ENCODE results near the gene GFPT2.
A peak's percentile ranks its signal among the peaks of the same experiment; 100 is the strongest.

GFPT2 gene

DNA sequence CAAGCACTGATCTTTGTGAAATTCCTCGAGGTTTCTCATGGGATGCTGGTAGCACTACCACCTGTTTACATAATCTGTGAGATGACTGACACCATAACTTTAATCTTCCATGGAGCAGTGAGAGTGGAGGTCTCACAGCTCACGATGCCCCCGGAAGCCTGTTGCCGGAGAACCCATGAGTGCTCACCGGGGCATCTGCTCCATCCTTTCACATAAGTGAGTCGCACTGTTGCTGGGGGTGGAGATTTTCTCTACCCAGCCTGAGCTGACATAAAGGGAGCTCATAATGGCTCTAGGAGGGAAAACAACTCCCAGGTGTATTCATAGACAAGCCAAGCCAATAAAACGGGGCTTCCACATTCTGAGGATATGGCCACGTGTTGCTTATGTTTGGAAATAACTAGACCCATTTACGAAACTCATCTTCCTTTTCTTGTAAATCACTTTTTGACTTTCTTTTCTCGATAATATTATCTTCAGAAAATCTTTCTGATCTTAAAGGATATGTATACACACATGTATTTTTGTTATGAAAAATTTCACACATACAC, 11.2 kb upstream of the GFPT2 start:
- H3K4me3 ChIP-seq (replicated peaks; ENCODE audit: low read depth, low read length) = no peak overlapping the region
- TF ChIP-seq, protein P1, sequence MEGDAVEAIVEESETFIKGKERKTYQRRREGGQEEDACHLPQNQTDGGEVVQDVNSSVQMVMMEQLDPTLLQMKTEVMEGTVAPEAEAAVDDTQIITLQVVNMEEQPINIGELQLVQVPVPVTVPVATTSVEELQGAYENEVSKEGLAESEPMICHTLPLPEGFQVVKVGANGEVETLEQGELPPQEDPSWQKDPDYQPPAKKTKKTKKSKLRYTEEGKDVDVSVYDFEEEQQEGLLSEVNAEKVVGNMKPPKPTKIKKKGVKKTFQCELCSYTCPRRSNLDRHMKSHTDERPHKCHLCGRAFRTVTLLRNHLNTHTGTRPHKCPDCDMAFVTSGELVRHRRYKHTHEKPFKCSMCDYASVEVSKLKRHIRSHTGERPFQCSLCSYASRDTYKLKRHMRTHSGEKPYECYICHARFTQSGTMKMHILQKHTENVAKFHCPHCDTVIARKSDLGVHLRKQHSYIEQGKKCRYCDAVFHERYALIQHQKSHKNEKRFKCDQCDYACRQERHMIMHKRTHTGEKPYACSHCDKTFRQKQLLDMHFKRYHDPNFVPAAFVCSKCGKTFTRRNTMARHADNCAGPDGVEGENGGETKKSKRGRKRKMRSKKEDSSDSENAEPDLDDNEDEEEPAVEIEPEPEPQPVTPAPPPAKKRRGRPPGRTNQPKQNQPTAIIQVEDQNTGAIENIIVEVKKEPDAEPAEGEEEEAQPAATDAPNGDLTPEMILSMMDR (IDR thresholded peaks at IDR 0.05; ENCODE audit: low read depth, low read length, missing control alignments) = no peak
- no peak for DNase-seq (ENCODE audit: extremely low read depth, low read depth)

DNA sequence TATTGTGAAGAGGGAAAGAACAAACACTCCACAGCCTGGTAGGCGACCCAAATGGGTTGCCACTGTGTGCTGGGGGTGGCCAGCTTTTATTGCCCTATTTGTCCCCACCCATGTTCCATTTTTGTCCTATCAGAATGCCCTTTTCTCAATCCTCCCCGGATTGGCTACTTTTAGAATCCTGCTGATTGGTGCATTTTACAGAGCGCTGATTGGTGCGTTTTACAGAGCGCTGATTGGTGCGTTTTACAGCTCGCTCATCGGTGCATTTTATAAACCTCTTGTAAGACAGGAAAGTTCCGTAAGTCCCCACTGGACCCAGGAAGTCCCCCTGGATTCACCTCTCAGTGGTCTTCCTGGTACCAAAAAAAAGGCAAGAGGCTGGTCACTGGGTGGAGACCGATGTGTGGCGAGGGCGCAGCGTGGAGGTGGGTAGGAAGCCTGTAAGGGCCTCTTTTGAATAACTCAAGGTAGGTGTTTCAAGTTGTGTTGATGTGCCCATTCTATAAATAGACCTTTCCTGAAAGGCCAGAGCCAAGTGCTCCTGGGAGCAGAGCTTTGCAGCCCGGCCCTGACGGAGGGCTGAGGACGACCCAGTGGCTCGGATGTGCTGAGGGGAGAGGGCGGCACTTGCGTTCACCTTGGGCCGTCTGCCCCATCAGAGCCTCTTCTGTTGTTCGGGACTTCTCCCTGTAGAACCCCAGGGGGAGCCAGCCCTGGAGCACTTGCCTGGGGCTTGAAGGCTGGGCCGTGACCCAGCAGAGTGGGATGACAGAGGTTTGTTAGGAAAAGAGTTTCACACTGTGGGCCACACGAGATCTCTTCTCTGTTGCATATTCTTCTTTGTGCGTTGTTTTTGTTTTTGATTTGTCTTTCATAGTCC, 7.2 kb upstream of the GFPT2 start:
- DNase-seq (ENCODE audit: extremely low read depth, low read depth) = no peak
- TF ChIP-seq, protein P1 (IDR thresholded peaks at IDR 0.05; ENCODE audit: low read depth, low read length, missing control alignments) = no peak
- no peak overlapping the region for H3K4me3 ChIP-seq (replicated peaks; ENCODE audit: low read depth, low read length)

DNA sequence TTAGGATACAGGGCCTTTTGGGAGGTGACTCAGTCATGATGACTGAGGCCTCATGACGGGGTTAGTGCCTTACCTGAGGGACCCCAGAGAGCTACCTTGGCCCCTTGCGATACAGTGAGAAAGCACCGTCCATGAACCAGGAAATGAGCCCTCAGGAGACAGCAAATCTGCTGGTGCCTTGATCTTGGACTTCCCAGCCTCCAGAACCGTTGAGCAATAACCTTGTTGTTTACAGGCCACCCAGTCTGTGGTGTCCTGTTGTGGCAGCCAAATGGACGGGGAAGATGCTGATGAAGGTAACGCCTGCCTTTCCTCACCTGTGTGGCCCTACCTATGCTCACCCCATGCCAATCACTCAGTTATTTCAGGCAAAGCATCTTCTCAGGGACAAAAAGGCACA, 5.6 kb upstream of the GFPT2 start:
- H3K4me3 ChIP-seq (replicated peaks; ENCODE audit: low read depth, low read length) = no peak overlapping the region
- no peak for DNase-seq (ENCODE audit: extremely low read depth, low read depth)
- TF ChIP-seq, protein P1 (IDR thresholded peaks at IDR 0.05; ENCODE audit: low read depth, low read length, missing control alignments) = no peak

DNA sequence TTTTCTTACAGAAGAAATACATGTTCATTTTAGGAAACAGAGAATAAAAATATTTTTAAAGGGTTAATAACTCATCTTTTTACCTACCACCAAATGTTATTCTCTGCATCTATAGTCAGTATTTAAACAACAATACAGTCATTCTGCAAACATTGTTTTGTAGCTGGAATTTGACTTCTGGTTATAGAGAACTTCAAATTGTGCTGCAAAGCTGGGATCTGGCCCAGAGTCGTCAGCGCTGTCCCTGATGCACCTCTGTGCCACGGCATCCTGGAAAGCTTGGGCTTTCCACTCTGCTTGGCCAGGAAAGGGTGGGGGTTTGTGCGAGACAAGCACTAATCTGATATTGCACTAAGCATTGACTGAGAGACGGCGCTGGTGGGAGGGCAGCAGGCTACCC, 5.0 kb upstream of the GFPT2 start:
- H3K4me3 ChIP-seq (replicated peaks; ENCODE audit: low read depth, low read length) = no peak overlapping the region
- TF ChIP-seq, protein P1 (IDR thresholded peaks at IDR 0.05; ENCODE audit: low read depth, low read length, missing control alignments) = no peak
- DNase-seq (ENCODE audit: extremely low read depth, low read depth) = no peak

DNA sequence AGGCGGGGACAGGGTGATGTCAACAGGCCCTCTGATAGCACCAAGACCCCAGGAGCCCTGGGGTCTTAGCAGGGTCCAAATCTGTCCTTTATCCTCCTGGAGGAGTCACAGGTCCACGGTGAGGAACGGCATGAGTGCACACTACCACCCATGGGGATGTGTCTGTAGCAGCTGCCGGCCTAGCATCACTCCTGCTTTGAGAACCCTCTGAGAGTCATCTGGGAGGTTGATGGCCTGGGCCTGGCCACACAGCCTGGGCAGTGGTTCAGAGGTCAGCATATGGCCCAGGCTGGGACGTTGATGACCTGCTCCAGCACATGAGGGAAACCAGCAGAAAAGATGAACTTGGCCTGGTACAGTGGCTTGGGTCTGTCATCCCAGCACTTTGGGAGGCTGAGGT, 1.8 kb upstream of the GFPT2 start:
- no peak for DNase-seq (ENCODE audit: extremely low read depth, low read depth)
- no peak overlapping the region for H3K4me3 ChIP-seq (replicated peaks; ENCODE audit: low read depth, low read length)
- TF ChIP-seq, protein P1 (IDR thresholded peaks at IDR 0.05; ENCODE audit: low read depth, low read length, missing control alignments) = no peak

DNA sequence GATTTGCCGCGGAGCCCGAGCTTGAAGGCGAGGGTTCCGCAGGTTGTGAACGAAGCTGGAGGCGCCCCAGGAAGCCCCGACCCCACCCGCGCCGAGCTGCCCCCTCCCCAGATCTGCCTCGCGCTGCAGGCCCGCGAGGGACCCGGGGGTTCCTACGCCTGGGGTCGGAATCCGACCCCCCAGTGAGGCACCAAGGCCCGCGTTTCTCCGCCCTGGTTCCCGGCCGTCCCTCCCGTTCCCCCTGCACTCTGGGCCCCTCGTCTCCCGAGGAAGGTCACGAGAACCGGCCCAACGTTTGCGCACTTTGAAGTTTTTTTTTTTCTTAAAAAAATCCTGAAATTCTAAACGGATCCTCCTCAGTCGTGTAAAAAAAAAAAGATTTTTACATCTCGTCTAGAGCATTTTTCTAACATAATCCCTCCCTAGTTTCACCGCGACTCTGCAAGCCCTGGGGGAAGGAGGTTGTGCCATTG, 880 bp upstream of the GFPT2 start:
- TF ChIP-seq, protein P1 (IDR thresholded peaks at IDR 0.05; ENCODE audit: low read depth, low read length, missing control alignments) = no peak
- no peak for DNase-seq (ENCODE audit: extremely low read depth, low read depth)
- peak overlapping the region; percentile 53 for H3K4me3 ChIP-seq (replicated peaks; ENCODE audit: low read depth, low read length)

Measured in HFF-Myc (cell line).